D721Med (cell line): ENCODE measurements around the gene SNORC.

Experiments
- DNase-seq: peaks from one replicate; pipeline ENCODE4 v3.0.0; 2011; ENCODE audit warnings: low spot score; ENCODE audit not compliant: insufficient read length
- FAIRE-seq: peaks from 2 replicates; lab custom pipeline; 2011; peaks lifted over from hg19 to GRCh38; lab: Jason Lieb, UNC
- CTCF ChIP-seq: IDR thresholded peaks from 2 replicates; pipeline ENCODE4 v1.5.1; 2012; ENCODE audit warnings: mild to moderate bottlenecking, control low read depth; ENCODE audit not compliant: insufficient read depth; ENCODE audit errors: missing control alignments

The SNORC gene

DNA sequence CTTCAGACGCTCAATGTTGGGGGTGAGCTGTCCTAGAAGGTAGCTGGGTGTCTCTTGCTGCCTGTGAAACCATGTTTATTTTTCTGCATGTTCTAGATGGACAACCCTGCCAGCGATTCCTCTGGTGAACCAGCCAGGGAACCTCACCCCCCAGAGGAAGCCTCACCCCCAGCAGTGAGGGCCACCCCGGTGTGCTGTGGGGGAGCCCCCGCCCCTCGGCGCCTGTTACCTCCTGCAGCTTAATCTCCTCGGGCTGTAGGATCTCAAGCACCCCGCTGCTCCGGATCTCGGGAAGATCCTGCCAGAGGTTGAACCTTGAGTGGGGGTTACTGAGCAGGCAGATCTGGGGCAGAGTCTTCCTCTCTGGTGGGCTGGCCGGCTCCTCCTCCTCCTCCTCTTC lies 50.0 kb downstream of the SNORC start:
- TF ChIP-seq CTCF: no peak
- DNase-seq (no peak), FAIRE-seq (no peak)

GRCh38 chr2:232920760-232921159 lies 50.7 kb downstream of the SNORC start:
- TF ChIP-seq CTCF: no peak
- DNase-seq: no peak
- no peak for FAIRE-seq

DNA sequence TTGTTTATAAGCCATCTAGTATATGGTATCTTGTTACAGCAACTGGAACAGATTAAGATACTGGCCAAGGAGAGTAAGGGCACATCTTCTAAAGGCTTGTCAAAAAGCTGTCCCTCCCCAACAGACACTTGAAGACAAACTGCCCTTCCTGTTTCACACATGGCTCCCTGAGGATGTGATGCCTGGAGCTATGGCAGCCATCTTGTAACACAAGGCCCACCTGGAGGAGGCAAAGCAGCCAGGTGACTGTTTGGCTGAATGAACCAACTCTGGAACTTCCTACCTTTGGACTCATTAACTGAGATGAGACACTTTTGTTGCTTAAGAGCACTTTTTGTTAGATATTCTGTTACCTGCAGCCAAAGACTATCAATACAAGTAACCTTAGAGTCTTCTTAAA lies 54.4 kb downstream of the SNORC start:
- DNase-seq (no peak), FAIRE-seq (no peak)
- TF ChIP-seq CTCF: no peak

DNA sequence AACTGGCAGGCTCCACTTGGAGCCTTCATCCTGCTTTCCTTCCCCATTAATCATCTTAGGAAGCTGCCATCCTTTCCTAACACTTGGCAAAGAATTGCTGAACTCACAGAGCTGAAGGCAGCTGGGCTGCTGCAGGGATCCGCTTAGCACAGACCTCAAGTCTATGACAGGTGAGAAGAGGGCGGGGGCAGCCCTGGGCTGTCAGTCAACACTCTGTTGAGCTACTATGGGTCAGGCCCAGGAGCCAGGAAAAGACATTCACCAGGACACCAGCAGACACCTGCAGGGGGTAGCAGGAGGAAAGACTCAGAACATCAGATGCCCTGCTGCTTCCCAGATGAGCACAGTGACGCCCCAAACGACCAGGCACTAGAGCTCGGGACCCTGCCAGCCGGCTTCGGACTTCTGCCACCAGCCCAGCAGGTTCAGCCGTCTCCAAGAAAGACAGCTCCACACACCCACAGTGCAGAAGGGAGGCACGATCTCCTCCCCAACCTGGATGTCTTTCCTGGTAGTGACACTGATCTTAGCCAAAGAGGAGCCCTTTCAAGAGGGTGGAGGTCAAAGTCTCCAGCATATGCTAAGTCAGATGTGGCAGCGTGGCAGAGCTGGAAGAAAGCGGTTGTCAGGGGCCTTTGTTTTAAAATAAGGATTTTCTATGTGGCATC lies 55.2 kb downstream of the SNORC start:
- no peak for TF ChIP-seq CTCF
- DNase-seq: no peak
- FAIRE-seq: no peak

DNA sequence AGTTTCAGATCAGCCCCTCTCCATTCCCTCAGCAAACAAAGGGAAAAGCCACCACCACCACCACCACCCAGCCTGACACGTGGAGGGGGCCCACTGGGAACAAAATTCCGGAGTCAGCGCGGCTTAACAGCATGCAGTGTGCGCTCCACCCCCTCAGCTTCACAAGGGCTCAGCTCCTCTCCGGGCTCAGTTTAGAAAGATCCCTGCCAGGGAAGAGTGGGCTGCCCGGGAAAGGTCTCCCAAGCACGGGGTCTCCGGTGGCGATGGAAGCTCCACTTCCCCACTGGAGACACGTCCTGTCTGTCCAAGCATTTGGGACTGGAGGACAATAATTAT lies 55.7 kb downstream of the SNORC start:
- no peak for DNase-seq
- TF ChIP-seq CTCF: no peak
- FAIRE-seq: no peak

DNA sequence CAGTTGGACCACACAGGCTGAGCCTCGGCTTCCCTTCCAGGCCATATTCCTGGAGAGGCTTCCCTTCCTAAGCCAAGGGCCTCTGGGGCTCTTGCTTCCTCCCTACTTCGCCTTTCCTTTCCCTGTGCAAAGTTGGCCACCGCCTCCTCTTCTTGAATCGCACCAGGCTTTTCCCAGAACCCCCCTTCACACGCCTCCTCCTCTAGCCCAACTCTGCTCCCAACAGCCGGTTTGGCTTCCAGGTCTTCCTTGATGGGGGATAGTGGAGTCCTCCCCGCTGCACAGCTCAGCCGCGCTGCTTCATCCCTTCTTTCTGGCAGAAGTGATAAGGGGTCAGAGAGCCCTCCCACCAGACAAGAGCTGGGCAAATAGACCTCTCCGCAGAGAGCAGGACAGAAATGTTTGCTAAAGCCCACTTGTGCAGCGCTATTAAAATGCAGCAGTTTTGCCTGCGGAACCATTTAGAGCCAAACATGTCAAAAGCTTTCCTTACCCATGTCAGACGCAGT lies 56.4 kb downstream of the SNORC start:
- DNase-seq (no peak), FAIRE-seq (no peak)
- TF ChIP-seq CTCF: no peak

GRCh38 chr2:232927032-232927792 lies 57.1 kb downstream of the SNORC start:
- no peak for TF ChIP-seq CTCF
- FAIRE-seq (no peak), DNase-seq (no peak)
